Measurements from ENCODE around the gene TENM3.

TENM3 gene

GRCh38 chr4:182418054-182418734 is 175.0 kb downstream of the TENM3 start:
- in situ Hi-C loops (cut with MboI; ENCODE audit: low pct_unique_long_range_greater_than_20kb, low sequenced_read_pairs): no loop called here
- DNase-seq: no peak

- in situ Hi-C loops (cut with MboI; ENCODE audit: low pct_unique_long_range_greater_than_20kb, low sequenced_read_pairs): no loop called here
- DNase-seq: no peak
Observed at GRCh38 chr4:182420189-182420588, 177.0 kb downstream of the TENM3 start.

- DNase-seq: no peak
- in situ Hi-C loops (cut with MboI; ENCODE audit: low pct_unique_long_range_greater_than_20kb, low sequenced_read_pairs): no loop called here
Observed at GRCh38 chr4:182421753-182422152, 178.6 kb downstream of the TENM3 start.

GRCh38 chr4:182425302-182425701 is 182.1 kb downstream of the TENM3 start:
- no peak for DNase-seq
- in situ Hi-C loops (cut with MboI; ENCODE audit: low pct_unique_long_range_greater_than_20kb, low sequenced_read_pairs): no loop called here

- no peak for DNase-seq
- in situ Hi-C loops (cut with MboI; ENCODE audit: low pct_unique_long_range_greater_than_20kb, low sequenced_read_pairs): no loop called here
Observed at GRCh38 chr4:182426901-182427300, 183.7 kb downstream of the TENM3 start.

- in situ Hi-C loops (cut with MboI; ENCODE audit: low pct_unique_long_range_greater_than_20kb, low sequenced_read_pairs): no loop called here
- DNase-seq: no peak
Observed at GRCh38 chr4:182427554-182427953, 184.4 kb downstream of the TENM3 start.

GRCh38 chr4:182429896-182430295 is 186.7 kb downstream of the TENM3 start:
- DNase-seq: no peak
- in situ Hi-C loops (cut with MboI; ENCODE audit: low pct_unique_long_range_greater_than_20kb, low sequenced_read_pairs): no loop called here

- no peak for DNase-seq
- in situ Hi-C loops (cut with MboI; ENCODE audit: low pct_unique_long_range_greater_than_20kb, low sequenced_read_pairs): no loop called here
Observed at GRCh38 chr4:182432819-182433218, 189.6 kb downstream of the TENM3 start.

- DNase-seq: no peak
- in situ Hi-C loops (cut with MboI; ENCODE audit: low pct_unique_long_range_greater_than_20kb, low sequenced_read_pairs): no loop called here
Observed at GRCh38 chr4:182434720-182435119, 191.5 kb downstream of the TENM3 start.

GRCh38 chr4:182435401-182435800 is 192.2 kb downstream of the TENM3 start:
- no peak for DNase-seq
- in situ Hi-C loops (cut with MboI; ENCODE audit: low pct_unique_long_range_greater_than_20kb, low sequenced_read_pairs): no loop called here

- in situ Hi-C loops (cut with MboI; ENCODE audit: low pct_unique_long_range_greater_than_20kb, low sequenced_read_pairs): no loop called here
- DNase-seq: no peak
Observed at GRCh38 chr4:182443070-182443469, 199.9 kb downstream of the TENM3 start.

- no peak for DNase-seq
- in situ Hi-C loops (cut with MboI; ENCODE audit: low pct_unique_long_range_greater_than_20kb, low sequenced_read_pairs): no loop called here
Observed at GRCh38 chr4:182447767-182448280, 204.6 kb downstream of the TENM3 start.

- DNase-seq: peak; percentile 72
- in situ Hi-C loops (cut with MboI; ENCODE audit: low pct_unique_long_range_greater_than_20kb, low sequenced_read_pairs): no loop called here
Observed at GRCh38 chr4:182448281-182449151, 205.3 kb downstream of the TENM3 start.

- DNase-seq: peak; percentile 15
- in situ Hi-C loops (cut with MboI; ENCODE audit: low pct_unique_long_range_greater_than_20kb, low sequenced_read_pairs): no loop called here
Observed at GRCh38 chr4:182449186-182449929, 206.2 kb downstream of the TENM3 start.

GRCh38 chr4:182449930-182450439 is 206.8 kb downstream of the TENM3 start:
- DNase-seq: no peak

GRCh38 chr4:182451441-182451840 is 208.2 kb downstream of the TENM3 start:
- in situ Hi-C loops (cut with MboI; ENCODE audit: low pct_unique_long_range_greater_than_20kb, low sequenced_read_pairs): no loop called here
- no peak for DNase-seq

More at GRCh38 chr4:182449930-182450439, 206.8 kb downstream of the TENM3 start:
- in situ Hi-C loops (cut with MboI; ENCODE audit: low pct_unique_long_range_greater_than_20kb, low sequenced_read_pairs): no loop called here

GRCh38 chr4:182453830-182454229 is 210.6 kb downstream of the TENM3 start:
- DNase-seq: no peak
- in situ Hi-C loops (cut with MboI; ENCODE audit: low pct_unique_long_range_greater_than_20kb, low sequenced_read_pairs): no loop called here

GRCh38 chr4:182454440-182455013 is 211.3 kb downstream of the TENM3 start:
- in situ Hi-C loops (cut with MboI; ENCODE audit: low pct_unique_long_range_greater_than_20kb, low sequenced_read_pairs): no loop called here

GRCh38 chr4:182465114-182465513 is 221.9 kb downstream of the TENM3 start:
- in situ Hi-C loops (cut with MboI; ENCODE audit: low pct_unique_long_range_greater_than_20kb, low sequenced_read_pairs): no loop called here
- no peak for DNase-seq

More at GRCh38 chr4:182454440-182455013, 211.3 kb downstream of the TENM3 start:
- no peak for DNase-seq

All from KBM-7 (cell line).